CD1c-positive myeloid dendritic cell (primary cell): Measurements from ENCODE around the gene TMEM203.

ENCODE experiments used
- DNase-seq: peaks from one replicate; pipeline ENCODE4 v3.0.0-alpha.2; 2016; ENCODE audit errors: extremely low spot score

The TMEM203 gene

DNA sequence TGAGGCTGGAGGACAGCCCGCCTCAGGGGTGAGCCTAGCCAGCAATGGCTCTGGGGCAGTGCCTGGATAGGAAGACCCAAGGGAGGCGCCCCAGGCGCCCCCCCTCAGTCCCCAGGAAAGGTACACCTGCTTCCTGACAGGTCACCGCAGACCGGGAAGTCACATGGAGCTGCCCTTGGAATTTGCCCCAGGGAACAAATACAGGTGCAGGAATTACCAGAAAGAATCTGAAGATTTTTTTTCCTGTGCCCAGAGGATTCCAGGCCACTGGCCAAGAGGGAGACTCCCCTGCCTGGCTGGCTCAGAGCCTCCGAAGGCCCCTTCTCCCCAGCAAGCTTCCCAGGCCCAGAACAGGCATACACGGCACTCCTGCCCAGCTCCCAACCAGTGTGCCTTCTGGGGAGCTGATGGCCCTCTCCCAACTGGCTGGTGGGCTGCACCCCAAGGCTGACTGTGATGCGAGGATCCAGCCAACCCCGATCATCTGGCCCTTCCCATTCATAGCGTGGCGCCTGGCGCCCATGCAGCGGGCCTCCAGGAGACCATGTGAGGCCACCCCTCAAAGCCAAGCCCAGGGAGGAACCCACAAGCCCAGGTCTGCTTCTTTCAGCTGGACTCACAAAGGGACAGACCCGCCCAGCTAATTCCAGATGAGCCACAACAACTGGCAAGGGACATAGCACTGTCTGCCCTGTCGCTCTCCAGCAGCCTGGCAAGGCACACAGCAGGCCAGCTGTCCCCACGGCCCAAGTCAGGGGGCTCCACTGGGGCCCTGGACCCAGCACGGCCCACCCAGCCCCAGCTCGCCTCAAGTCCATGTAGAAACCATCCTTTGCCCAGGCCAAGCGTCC, 7.2 kb downstream of the TMEM203 start:
- DNase-seq, result no peak

DNA sequence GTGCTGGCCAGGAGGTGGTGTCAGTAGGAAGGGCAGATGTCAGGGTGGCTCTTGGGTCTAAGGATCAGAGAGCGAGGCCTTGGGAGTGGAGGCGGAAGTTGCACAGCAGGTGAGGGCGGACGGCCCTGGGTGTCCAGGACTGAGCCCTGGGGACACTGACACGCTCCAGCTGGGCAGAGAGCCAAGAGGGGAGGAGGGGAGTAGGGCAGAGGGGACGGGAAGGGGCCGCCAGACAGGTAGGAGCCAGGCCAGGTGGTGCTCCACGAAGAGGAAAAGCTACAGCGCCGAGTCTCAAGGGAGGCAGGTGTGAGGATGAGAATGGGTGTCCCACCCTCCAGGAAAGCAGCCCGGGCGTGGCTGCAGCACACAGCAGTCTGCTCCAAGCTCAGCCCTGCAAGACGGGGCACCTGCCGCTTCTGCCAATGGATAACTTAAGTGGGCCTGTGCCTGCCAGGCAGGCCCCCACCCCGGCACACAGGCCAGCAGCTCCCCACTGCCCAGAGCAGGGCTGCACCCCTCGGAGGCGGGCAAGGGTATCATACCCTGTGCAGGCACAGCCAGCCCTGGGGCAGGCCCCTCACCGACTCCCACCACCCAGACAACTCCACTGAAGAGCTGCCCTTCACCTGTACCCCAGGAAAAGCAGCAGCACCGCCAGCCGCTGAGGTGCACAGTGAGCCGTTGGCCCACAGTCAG, 9.8 kb downstream of the TMEM203 start:
- no peak for DNase-seq

DNA sequence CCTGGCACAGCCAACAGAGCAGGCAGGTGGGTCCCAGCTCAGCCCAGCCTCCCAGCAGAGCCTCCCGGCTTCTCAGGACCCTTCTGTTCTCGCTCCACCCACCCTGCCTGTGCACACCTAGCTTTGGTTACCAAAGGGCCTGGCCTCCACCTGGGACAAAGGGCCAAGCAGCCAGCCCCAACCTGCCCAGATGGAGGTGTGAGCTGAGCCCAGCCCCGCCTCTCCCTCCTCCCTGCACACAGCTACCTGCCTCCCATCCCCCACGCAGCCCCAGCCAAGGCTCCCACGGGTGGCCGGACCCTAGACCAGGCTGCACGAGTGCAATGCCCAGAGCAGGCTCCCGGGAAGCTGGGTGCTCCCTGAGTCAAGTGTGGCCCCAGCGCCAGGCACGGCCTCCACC, 10.5 kb downstream of the TMEM203 start:
- no peak for DNase-seq

DNA sequence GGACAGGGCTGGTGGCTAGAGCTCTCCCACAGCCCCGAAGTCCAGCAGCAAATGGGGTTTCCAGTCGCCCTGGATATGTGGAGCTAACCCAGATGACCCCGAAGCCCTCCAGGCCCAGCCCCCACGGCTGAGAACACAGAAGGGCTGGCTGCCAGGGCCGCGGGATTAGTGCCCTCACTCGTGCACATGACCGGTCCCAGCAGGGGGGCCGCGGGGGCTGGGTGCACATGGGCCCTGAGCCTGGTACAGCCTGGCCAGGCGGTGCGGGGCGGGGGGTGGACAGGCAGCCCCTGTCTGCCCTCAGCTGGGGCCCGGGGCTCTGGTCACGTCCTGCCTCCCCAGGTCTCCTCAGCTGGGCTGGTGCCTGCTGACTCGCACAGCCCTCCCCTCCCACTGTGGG, 11.1 kb downstream of the TMEM203 start:
- no peak for DNase-seq

DNA sequence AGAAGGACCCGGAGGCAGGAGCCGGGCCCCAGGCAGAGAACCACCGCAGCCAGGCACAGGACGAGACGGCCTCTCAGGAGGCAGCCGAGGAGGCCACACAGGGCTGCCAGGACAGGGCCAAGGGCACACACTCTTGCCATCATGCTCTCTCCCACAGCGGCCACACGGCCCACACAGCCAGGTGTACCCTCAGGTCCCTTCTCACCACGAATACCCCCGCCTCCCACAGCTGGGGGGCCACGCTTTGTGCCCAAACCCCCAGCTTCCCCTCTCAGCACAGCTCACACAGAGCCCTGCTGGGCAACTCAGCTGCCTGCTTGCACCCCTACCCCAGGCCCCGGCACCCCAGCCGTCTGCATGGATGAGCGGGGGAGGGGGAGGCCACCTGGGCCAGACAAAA, 11.7 kb downstream of the TMEM203 start:
- no peak for DNase-seq

DNA sequence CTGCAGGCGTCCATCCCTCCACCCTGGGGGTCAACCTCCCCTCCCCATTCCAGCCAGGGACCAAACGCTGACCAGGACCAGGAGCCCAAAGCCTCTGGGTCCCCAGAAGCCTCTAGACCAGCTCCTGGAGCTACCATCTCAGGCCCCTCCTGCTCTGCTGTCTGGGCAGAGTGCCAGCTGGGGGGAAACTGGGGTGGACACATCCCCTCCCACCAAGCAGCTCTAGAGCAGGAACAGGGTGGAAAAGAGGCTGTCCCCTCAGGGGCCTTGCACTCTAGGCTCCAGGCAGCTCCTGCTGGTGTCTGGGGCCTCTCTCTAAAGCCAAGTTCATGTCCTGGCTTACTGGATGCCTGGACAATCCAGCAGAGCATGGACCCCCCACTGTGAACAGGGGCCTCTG, 12.6 kb downstream of the TMEM203 start:
- no peak for DNase-seq

DNA sequence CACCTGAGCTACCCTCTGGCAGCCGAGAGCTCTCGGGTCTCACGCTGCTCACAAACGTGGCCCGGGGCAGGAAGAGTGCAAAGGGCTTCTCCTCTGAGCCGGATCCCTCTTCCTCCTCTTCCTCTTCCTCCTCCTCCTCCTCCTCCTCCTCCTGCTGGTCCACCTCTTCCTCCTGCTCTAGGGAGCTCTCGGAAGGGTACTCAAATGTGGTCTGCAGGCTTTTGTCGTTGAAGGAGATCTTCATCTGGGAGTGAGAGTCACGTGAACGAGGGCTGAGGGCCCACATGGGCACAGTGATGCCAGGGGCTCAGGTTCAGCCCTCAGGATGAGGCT, 13.0 kb downstream of the TMEM203 start:
- no peak for DNase-seq

DNA sequence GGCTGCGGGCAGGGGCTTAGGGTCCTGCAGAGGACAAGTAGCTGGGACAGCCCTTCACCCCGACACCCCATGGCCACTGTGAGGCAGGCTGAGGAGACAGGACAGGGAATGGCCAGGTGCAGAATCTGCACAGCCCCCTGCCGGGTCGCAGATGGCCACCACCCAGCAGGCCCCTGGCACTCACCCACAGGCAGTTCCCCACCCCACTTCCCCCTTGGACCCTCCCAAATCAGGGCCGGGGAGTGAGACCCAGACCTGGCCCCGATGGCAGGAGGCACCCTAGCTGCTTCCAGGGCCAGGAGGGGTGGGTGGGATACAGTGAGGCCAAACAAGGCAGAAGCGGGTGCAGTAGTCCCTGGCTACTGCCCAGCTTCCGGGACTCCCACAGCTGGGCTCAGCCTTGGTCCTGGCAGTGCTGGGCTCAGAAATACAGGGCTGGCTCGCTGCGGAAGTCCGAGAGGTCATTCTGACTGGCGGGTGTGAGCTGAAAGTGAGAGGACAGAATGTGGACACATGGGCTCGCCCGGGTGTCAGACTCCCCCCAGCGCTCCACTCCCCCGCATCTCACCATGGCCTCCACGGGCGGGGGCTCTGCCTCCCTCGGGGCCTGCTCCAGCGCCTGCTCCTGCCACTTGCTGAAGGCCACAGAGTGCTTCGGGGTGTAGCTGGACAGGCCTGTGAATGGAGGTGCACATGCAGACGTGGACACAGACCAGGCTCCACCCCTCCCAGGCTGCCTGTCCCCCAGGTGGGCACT, 13.6 kb downstream of the TMEM203 start:
- no peak for DNase-seq

DNA sequence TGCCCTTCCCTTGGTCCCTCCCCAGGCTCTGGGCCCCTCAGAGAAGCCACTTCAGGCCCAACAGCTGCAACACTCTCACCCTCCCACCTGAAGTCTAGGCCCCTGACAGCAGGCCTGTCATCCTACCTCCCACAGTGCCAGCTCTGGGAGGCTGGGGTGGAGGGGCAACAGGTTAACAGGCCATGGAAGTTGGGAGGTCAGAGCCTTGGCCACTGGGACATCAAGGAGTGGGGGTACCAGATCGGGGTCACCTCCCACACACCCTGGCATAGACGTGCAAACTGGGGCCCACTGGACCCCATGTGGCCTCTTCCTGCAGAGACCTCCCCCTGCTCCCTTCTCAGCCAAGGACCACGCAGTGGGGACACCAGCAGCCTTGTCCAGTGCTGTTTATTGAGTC, 14.2 kb downstream of the TMEM203 start:
- DNase-seq, result no peak

DNA sequence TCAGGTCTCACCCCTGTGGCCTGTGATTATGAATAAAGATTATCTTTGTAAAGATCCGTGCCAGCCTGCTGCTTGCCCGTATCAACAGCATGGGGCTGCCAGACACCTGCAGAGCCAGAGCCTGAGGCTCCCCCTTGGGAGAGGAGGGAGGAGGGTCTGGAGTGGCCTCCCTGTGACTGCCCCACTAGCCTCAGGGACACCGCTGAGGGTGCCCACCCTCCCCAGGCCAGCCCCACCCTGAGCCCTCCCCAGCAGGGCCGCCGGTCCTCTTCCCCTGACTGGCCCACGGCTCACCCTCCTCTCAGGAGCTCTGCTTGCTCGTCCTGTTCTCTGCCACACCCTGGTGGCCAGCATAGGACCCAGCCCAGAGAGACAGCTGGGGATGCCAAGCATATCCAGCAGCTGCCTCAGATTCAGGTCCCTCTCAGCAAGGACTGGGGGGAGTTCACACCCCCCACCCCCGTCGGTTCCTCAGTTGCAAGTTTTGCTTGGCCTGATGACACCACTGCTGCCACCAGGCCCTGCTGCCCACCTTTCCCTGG, 15.1 kb downstream of the TMEM203 start:
- DNase-seq, result no peak

DNA sequence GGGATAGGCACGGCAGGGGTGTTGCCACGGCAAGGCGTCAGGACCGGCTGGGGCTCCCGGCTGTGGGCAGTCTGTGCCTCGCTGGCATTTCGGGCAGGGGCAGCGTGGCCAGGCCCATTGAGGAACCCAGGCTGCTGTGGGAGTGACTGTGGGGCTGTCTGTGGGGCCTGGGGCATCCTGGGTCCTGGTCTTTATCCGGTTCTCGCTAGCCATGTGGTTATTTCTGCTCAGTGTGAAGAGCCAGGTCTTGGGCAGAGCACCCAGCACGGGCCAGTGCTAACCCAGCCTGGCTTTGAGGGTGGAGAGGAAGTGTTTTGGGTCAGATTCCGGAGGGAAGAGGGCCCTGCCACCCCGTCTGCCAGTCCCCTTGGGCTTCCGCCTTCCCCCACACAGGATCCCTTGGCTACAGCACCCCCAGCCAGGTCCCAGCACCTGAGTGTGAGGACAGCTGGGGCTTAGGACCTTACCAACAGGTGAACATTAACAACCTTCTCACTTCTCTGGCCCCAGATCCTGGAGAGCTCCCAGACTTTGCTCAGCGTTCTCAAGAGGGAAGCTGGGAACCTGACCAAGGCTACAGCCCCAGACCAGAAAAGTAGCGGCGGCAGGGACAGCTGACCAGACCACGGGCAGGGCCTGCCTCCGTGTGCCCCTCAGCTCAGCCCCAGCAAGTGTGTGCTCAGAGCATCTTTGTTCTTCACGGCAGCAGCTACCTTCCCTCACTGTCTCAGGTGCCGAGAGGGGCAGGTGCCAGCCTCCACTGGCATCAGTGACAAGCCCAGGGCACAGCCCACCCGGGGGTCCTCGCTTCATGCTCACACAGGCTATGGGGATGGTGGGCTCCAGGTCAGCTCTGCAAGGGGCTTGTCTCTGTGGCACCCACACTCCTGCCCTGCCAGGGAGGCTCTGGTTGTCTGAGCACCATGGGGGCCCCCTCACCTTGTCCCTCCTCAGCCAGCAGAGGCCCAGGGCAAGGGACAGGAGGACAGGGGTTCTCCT, 15.9 kb downstream of the TMEM203 start:
- no peak for DNase-seq

DNA sequence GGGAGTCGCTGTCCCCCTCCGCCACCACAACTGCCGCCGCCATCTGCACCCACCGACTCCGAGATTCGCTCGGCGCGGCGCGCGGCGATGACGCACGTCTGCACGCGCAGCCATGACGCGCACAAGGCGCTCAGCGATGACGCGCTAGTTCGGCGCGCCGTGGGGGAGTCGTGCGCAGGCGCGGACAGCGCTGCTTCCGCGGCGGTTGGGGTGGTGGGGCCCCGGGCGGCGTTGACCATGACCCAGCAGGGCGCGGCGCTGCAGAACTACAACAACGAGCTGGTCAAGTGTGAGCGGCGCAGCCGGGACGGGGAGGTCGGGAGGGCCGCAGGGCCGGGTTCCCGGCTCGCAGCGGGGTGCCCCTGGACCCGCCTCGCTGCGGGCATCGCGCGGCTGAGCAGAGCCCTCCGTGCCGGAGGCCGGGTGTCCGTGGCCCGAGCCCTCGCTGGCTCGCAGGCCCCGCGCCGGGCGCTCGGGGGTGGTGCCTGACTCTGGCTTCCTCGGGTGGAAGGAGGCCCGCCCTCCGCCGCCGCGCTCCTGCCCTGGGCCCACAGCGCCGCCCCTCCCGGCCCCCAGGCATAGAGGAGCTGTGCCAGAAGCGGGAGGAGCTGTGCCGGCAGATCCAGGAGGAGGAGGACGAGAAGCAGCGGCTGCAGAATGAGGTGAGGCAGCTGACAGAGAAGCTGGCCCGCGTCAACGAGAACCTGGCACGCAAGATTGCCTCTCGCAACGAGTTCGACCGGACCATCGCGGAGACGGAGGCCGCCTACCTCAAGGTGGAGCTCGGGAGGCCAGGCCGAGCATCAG, 16.8 kb downstream of the TMEM203 start, which contains the start of the genes ANAPC2 and SSNA1:
TSS of gene ANAPC2 (minus strand) at position 71 of the 807 bp plus-strand sequence. CDS start at position 43, 28 bp downstream.
TSS of gene SSNA1 (plus strand) at position 187 of the 807 bp plus-strand sequence. CDS start at position 238, 51 bp downstream.
- peak; percentile 98 for DNase-seq

DNA sequence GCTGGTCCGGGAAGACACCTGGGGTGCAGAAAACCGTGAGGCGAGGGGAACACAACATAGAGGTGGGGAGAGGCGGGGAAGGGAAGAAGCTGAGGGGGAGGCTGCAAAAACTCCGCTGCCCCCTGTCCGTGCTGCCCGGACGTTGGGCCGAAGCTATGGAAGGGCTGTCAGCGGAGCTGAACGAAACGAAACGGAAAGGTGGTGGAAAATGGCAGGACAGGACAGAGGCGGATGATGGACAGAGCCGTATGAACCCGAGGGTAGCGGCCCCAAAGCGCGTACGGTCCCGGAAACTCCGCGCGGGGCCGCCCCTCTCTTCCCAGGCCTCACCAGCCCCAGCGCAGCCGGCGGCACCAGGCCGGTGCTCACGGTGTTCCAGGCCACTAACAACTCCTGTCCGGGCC, 17.4 kb downstream of the TMEM203 start:
- no peak for DNase-seq

DNA sequence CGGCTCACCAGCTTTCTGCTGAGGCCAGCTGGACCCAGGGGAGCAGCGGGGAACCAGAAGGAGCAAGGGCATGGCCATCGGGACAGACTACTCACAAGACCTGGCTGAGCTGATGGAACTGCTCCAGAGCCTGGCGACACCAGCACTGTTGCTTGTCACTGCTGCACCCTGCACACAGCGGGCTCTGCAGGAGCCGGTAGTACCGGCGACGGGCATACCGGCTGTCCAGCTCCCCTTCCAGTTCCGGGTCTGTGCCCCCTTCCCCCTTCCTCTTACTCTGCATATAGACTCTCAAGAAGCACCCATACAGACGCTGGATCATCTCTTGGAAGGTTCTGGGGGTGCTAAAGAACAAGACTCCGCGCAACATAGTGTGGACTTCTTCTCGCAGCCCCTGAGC, 18.1 kb downstream of the TMEM203 start:
- no peak for DNase-seq

DNA sequence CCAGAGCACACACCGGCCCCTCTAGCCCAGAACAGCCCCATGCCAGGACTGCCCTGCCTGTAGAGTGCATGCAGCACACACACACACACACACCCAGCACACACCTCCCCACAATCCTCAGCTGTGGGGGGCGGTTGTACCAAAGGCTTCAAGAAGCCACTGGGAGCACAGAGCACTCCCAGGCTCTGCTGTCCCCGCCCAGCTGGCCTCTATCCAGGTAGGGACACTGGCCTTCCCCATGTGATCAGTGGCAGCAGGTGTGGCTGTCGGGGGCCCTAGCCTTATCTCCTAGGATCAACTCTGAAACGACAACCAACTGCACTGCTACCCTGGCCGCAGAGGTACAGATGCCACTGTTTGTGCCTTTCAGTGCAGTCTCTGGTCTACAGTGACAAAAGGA, 19.1 kb downstream of the TMEM203 start:
- DNase-seq, result no peak

DNA sequence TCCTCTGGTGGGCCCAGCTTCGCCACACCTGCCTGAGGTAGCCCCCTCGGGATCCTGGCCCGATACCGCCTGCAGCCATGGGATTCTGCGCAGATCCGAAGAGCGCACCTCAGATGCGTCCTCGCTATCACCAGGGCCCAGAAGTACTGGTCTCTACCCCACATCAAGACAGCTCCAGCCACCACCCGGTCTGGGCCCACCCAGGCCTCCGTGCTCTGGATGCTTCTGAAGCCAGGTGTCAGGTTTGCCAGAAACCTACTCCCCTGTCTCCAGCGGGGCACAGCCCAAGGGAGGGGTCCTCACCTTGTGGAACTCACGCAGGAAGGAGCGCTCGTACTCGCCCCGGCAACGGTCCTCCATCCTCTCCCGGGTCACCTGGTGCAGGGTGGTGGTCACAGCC, 19.5 kb downstream of the TMEM203 start:
- DNase-seq, result no peak

DNA sequence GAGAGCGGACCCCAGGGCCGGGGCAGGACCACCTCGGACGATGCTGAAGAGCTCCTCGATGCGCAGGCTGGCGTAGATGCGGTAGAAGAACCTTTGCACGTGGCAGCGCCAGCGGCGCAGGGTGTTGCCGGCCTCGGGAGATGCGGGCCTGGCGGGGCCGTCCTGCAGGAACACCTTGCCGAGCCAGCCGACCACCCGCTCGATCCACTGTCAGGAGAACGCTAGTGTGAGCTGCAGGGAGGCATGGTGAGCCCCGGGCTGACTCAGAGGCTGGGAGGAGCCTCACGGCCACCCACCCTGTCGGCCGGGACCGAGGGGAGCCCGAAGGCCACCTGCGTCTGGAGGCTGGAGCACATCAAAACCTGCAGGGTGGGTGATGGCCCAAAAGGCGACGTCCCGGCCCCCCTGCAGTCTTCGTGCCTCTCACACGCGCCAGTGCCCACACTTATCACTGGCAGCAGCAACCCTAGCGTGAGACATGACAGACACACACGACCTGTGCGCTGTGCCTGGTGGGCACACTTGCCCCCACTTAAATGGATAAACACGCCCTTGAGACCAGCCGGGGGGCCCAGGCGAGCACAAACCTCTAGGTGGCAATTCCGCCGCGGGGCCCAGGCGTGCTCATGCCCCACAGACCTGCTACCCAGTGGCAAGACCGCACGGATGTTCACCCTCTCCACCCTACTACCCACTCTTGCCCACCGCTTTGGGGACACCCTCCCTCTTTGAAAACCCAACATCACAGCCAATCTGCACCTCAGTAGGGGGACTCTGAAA, 20.4 kb downstream of the TMEM203 start:
- no peak for DNase-seq

DNA sequence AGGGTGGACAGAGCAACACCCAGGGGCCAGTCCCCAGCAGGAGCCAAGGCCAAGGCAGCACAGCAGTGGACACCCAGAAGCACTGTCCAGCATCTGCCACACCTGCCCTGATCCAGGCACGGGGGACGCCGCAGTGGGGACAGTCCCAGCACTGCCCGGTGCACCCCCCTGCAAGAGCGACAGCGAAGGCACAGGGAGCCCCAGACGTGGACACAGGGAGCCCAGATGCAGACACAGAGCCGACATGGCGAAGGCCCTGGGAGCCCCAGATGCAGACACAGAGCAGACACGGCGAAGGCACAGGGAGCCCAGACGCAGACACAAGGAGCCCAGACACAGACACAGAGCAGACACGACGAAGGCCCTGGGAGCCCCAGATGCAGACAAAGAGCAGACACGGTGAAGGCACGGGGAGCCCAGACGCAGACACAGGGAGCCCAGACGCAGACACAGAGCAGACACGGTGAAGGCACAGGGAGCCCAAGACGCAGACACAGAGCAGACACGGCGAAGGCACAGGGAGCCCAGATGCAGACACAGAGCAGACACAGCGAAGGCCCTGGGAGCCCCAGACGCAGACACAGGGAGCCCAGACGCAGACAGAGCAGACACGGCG, 21.4 kb downstream of the TMEM203 start:
- DNase-seq, result no peak

DNA sequence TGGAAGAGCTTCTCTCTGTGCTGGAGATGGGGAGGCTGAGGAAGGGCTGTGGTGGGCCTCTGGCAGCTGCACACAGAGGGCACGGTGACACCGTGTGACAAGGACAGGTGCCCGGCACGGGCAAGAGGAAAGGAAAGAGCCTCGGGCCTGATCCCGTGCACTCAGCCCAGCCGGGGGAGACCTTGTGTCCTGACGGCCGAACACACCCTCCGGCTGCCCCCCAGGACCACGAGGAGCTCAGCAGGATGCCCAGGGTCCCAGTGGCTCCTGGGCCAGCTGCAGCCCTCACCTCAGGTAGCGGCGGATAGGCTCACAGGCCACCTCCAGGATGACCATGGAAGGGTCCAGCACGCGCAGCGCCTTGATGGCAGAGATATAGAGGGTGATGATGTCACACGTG, 22.6 kb downstream of the TMEM203 start:
- DNase-seq, result no peak
